Right atrium auricular region (tissue), 2 donors: ENCODE data around the gene DVL1. TPM values are rescaled to one million over a fixed set of nuclear protein-coding genes. Genes with fewer than 3 reads are reported as not detected.

Experiments used
- DNase-seq: peaks from one replicate; pipeline ENCODE4 v3.0.0-alpha.2; 2019; ENCODE audit warnings: low spot score
- H3K27ac ChIP-seq, 2 donors: fragments of 200-600 bp; sonication (generic); 1 replicate in 1 of 2; 2 replicates in 1 of 2; pipeline ENCODE4 v1.5.1; 2016 to 2019
- H3K27me3 ChIP-seq, 2 donors: fragments of 200-600 bp; sonication (generic); one replicate each; pipeline versions ENCODE4 v1.5.1 to v1.6.0; 2017 to 2019
- H3K36me3 ChIP-seq: fragments of 200-600 bp; sonication (generic); one replicate; pipeline ENCODE4 v1.5.1; 2016
- H3K4me1 ChIP-seq, 2 donors: fragments of 200-600 bp; sonication (generic); one replicate each; pipeline versions ENCODE4 v1.5.1 to v1.6.0; 2017 to 2019
- H3K4me3 ChIP-seq, 2 donors: fragments of 200-600 bp; sonication (generic); 1 replicate in 1 of 2; 2 replicates in 1 of 2; pipeline ENCODE4 v1.5.1; 2017 to 2019; ENCODE audit warnings: mild to moderate bottlenecking in 1 of 2, moderate library complexity in 1 of 2
- H3K9me3 ChIP-seq, 2 donors: fragments of 200-600 bp; sonication (generic); one replicate each; pipeline ENCODE4 v1.5.1; 2019
- total RNA-seq, 2 donors: library from RNA; depleted of rRNA; stranded (reverse); fragments of >200 nt; gene quantifications; one replicate each; pipeline ENCODE4 v1.1.0, GENCODE V29; 2016
- TF ChIP-seq, protein P1 (sequence below), 2 donors: fragments of 200-600 bp; sonication (generic); IDR thresholded peaks; one replicate each; pipeline ENCODE4 v1.5.1; 2019; ENCODE audit warnings: antibody characterized with exemption in 2 of 2

The DVL1 gene
- total RNA-seq, 2 donors from 2014 or later: 75.0 to 80.2 TPM

DNA sequence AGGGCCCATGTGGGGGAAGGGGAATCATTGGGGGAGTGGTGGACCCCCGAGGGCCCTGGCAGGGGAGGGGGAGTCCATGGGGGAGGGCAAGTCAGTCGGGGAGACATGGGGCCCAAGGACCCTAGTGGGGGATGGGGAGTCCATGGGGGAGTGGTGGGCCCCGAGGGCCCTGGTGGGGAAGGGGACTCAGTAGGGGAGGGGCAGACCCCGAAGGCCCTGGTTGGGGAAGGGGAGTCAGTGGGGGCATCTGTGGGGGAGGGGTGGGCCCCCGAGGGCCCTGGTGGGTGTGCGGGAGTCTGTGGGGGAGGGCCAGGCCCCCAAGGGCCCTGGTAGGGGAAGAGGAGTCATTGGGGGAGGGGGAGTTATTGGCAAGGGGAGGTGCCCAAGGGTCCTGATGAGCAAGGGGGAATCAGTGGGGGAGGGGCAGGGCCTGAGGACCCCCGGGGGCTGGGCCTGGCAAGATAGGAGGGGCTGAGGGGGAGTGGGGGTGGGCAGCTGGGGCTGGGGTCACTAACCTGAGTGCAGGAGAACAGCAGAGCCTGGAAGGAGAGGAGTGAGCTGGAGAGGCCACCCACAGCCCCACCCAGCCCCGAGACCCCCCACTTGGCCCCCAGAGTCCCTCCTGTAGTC is 7.1 kb upstream of the DVL1 start:
- no peak for DNase-seq
- Histone ChIP-seq H3K9me3 (no peaks in the 10 kb centered on the region), H3K27ac (peak overlapping the region; percentile 77 to 88), H3K27me3 (peaks cover 6 to 19% of the 10 kb centered on the region in 2 donors), H3K4me1 (peaks cover 0 to 88% of the 10 kb centered on the region in 2 donors), H3K4me3 (peak overlapping the region; percentile 42 to 55), H3K36me3 (peaks cover 8% of the 10 kb centered on the region)
- TF ChIP-seq, protein P1, sequence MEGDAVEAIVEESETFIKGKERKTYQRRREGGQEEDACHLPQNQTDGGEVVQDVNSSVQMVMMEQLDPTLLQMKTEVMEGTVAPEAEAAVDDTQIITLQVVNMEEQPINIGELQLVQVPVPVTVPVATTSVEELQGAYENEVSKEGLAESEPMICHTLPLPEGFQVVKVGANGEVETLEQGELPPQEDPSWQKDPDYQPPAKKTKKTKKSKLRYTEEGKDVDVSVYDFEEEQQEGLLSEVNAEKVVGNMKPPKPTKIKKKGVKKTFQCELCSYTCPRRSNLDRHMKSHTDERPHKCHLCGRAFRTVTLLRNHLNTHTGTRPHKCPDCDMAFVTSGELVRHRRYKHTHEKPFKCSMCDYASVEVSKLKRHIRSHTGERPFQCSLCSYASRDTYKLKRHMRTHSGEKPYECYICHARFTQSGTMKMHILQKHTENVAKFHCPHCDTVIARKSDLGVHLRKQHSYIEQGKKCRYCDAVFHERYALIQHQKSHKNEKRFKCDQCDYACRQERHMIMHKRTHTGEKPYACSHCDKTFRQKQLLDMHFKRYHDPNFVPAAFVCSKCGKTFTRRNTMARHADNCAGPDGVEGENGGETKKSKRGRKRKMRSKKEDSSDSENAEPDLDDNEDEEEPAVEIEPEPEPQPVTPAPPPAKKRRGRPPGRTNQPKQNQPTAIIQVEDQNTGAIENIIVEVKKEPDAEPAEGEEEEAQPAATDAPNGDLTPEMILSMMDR (IDR thresholded peaks at IDR 0.05): no peak

DNA sequence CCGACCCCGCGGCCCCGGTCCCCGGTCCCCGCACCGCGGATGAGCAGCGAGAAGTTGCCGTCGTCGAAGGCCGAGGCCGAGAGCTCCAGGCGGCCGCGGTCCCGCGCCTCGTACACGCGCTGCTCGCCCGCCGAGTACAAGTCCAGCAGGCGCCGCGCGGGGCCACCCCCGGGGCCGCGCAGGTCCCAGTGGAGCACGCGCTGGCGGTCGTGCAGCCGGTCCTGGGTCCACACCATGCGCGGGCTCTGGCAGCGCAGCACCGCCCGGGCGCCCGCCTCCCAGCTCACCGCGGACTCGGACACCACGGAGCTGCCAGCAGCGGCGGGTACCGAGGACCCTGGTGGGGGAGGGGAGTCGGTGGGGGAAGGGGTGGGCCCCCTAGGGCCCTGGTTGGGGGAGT is 6.2 kb upstream of the DVL1 start:
- Histone ChIP-seq H3K4me1 (peaks cover 0 to 81% of the 10 kb centered on the region in 2 donors), H3K4me3 (peak overlapping the region; percentile 11 to 55), H3K27ac (peak overlapping the region in 1 of 2 donors; percentile 43), H3K27me3 (peaks cover 6 to 19% of the 10 kb centered on the region in 2 donors), H3K9me3 (no peaks in the 10 kb centered on the region), H3K36me3 (peaks cover 8% of the 10 kb centered on the region)
- TF ChIP-seq, protein P1 (IDR thresholded peaks at IDR 0.05): no peak
- no peak for DNase-seq

DNA sequence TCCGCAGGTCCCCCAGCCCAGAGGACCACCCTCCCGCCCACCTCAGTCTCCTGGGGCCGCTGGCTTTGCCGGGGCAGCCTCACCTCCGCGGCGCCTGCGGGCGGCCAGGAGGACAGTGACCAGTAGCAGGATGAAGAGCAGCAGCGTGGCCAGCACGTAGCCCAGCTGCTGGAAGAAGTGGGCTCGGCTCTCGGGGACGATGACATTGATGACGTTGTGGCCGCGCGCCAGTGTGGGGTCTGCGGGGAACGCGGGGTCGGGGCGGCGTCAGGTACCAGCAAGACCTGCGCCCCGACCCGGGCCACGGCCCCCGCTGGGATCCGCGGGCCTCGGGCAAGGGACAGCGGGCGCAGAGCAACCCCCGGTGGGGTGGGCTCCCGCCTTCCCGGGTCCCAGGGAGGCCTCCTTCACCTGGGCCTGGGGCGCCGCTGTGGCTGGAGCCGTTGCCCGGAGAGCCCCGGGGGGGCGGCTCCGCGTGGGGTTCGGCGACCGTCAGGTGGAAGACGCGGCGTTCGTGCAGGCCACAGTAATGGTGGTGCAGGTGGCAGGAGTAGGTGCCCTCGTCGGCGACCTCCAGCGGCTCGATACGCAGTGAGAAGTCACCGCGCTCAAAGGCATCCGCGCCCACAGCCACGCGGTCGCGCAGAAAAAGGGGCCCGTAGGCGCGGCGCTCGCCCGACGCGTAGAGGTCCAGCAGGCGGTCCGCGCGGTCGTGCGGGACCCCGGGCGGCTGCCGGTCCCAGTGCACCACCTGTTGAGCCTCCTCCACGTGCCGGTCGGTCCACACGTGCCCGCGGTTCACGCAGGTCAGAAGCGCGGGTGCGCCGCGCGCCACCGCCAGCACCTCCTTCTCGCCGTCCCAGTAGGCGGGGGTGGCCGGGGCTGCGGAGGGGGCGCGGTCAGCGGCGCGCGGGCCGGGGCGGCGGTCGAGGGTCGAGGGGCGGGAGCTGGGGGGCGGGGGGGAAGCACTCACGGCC is 5.3 kb upstream of the DVL1 start:
- Histone ChIP-seq H3K36me3 (peaks cover 8% of the 10 kb centered on the region), H3K4me3 (peak overlapping the region in 1 of 2 donors; percentile 55), H3K4me1 (peaks cover 0 to 74% of the 10 kb centered on the region in 2 donors), H3K27ac (no peak overlapping the region), H3K9me3 (no peaks in the 10 kb centered on the region), H3K27me3 (peaks cover 6 to 19% of the 10 kb centered on the region in 2 donors)
- TF ChIP-seq, protein P1 (IDR thresholded peaks at IDR 0.05): no peak
- no peak for DNase-seq

DNA sequence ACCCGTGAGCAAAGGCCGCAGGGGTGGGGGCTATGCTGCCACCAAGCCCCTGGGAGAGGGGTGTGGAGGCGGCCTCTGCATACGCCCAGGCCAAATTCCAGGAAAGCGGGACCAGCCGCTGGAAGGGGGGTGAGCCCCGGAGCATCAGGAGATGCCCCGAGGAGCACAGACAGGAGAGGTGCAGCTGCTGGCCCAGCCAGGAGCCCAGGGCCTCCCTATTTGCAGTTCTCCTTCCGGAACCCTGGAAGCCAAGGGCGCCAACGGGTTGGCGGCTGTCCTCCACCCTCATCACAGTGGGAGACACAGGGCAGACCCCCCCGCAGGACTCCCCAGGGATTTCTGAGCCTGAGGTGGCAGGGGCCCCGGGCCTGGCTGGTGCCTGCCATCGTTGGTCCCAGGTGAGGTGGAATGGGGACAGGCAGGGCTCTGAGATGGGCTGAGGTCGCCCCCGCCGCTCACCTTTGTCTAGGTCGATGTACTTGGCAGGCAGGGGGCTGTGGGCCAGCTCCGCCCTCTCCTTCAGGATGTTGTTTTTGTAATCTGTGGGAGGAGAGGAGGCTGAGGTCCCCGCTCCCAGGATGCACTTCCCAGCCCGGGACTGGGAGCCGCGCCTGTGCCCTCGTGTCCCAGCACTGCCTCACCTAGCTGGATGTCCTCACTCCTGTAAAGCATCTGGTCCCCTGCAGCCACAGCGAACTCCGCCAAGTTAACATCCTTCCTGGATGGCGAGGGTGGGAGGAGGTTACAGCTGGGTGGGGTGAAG is 4.4 kb upstream of the DVL1 start:
- peaks cover 8% of the 10 kb centered on the region for H3K36me3 ChIP-seq
- peaks cover 0 to 64% of the 10 kb centered on the region in 2 donors for H3K4me1 ChIP-seq
- H3K4me3 ChIP-seq: no peak overlapping the region
- TF ChIP-seq, protein P1 (IDR thresholded peaks at IDR 0.05): no peak
- no peak for DNase-seq
- peaks cover 6 to 19% of the 10 kb centered on the region in 2 donors for H3K27me3 ChIP-seq
- peak overlapping the region in 1 of 2 donors; percentile 21 for H3K27ac ChIP-seq
- H3K9me3 ChIP-seq: no peaks in the 10 kb centered on the region

DNA sequence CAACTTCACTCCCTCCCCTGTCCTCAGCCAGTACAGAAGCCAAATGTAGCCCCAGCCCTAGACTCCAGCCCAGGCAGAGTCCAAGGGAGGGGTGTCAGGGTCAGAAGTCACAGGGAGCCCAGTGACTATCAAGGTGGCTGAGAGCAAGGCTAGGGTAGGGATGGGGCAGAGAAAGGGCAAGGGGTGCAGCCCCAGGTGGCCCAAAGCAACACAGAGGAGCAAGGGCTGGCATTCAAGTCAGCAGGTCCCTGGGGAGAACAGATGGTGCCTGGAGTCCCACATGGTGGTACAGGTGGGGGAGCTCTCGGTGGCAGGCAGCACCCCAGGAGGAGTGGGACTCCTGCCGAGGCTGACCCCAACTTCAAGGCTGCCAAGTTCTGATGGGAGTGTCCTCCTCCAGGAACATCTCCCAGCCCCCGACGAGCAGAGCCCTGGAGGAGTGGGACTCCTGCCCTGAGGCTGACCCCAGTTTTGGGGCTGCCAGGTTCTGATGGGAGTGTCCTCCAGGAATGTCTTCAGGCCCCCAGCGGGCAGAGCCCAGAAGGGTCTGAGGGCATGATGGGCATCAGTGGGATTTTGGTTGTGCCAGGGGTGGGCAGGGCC is 3.7 kb upstream of the DVL1 start:
- H3K4me1 ChIP-seq: peaks cover 0 to 66% of the 10 kb centered on the region in 2 donors
- peak overlapping the region in 1 of 2 donors; percentile 21 for H3K27ac ChIP-seq
- no peak for DNase-seq
- no peak overlapping the region for H3K4me3 ChIP-seq
- H3K27me3 ChIP-seq: peaks cover 6 to 19% of the 10 kb centered on the region in 2 donors
- H3K9me3 ChIP-seq: no peaks in the 10 kb centered on the region
- peaks cover 8% of the 10 kb centered on the region for H3K36me3 ChIP-seq
- TF ChIP-seq, protein P1 (IDR thresholded peaks at IDR 0.05): no peak
